H1 (cell line): ENCODE results near the gene RAB1A. TPM values are rescaled to one million over a fixed set of nuclear protein-coding genes. Genes with fewer than 3 reads are reported as not detected.

Experiments
- CTCF ChIA-PET: fragments of 300-600 bp; sonication (Branson Sonifier 250); formaldehyde crosslinking; loops from one replicate; lab custom pipeline; 2021; ENCODE audit not compliant: partially characterized antibody; lab: Charles Lee
- POLR2A ChIA-PET: fragments of 300-600 bp; sonication (Branson Sonifier 250); formaldehyde crosslinking; loops from one replicate; lab custom pipeline; 2021; ENCODE audit warnings: inconsistent platforms; ENCODE audit not compliant: partially characterized antibody; lab: Charles Lee
- DNase-seq, 2 experiments: peaks; one replicate each; pipeline versions ENCODE4 v3.0.0 to v3.0.0-alpha.2; 2010 to 2022; ENCODE audit warnings: low spot score in 2 of 2, low read depth in 1 of 2, mixed read lengths in 1 of 2
- FAIRE-seq: peaks from 2 replicates; lab custom pipeline; 2011; peaks lifted over from hg19 to GRCh38; lab: Jason Lieb, UNC
- H2AFZ ChIP-seq: 2 replicates; pipeline ENCODE4 v1.8.1; 2012; ENCODE audit warnings: low read length, inconsistent platforms
- H2AK5ac ChIP-seq: 2 replicates; pipeline ENCODE4 v1.6.1; 2013; ENCODE audit warnings: low read depth, low read length
- H2BK120ac ChIP-seq: replicated peaks from 2 replicates; pipeline ENCODE3; 2013; ENCODE audit warnings: low read depth, low read length, inconsistent platforms
- H2BK12ac ChIP-seq: 2 replicates; pipeline ENCODE4 v1.6.1; 2013; ENCODE audit warnings: low read depth, low read length
- H2BK15ac ChIP-seq: 2 replicates; pipeline ENCODE4 v1.6.1; 2013; ENCODE audit warnings: low read length
- H2BK20ac ChIP-seq: 2 replicates; pipeline ENCODE4 v1.6.1; 2013; ENCODE audit warnings: low read length
- H2BK5ac ChIP-seq: 2 replicates; pipeline ENCODE4 v1.6.1; 2013; ENCODE audit warnings: low read depth, low read length
- H3K14ac ChIP-seq: 2 replicates; pipeline ENCODE4 v1.6.1; 2013; ENCODE audit warnings: inconsistent platforms; ENCODE audit not compliant: insufficient read length
- H3K18ac ChIP-seq: 2 replicates; pipeline ENCODE4 v1.6.1; 2013; ENCODE audit warnings: low read length; ENCODE audit errors: extremely low read depth
- H3K23ac ChIP-seq: 2 replicates; pipeline ENCODE4 v1.6.1; 2013; ENCODE audit warnings: inconsistent platforms; ENCODE audit not compliant: insufficient read length
- H3K23me2 ChIP-seq: 2 replicates; pipeline ENCODE4 v1.6.1; 2013; ENCODE audit warnings: low read depth, low read length
- H3K27ac ChIP-seq: 2 replicates; pipeline ENCODE4 v1.6.1; 2011; ENCODE audit warnings: low read depth, low read length, inconsistent platforms
- H3K27me3 ChIP-seq, 4 experiments: replicated peaks in 1 of 4; 1 replicate in 1 of 4; 2 replicates in 3 of 4; pipeline versions ENCODE4 v1.6.1 to v1.8.1; 2011 to 2013; ENCODE audit warnings: low read length in 3 of 4, mild to moderate bottlenecking in 3 of 4, inconsistent platforms in 2 of 4, mixed read lengths in 2 of 4, moderate library complexity in 1 of 4; ENCODE audit not compliant: control insufficient read depth in 3 of 4, insufficient read depth in 3 of 4; ENCODE audit errors: extremely low read depth in 1 of 4
- H3K36me3 ChIP-seq, 4 experiments: 2 replicates each; pipeline versions ENCODE4 v1.6.1 to v1.8.1; 2011 to 2013; ENCODE audit warnings: mild to moderate bottlenecking in 4 of 4, low read length in 3 of 4, moderate library complexity in 2 of 4, control low read depth in 1 of 4, inconsistent platforms in 1 of 4; ENCODE audit not compliant: insufficient read depth in 4 of 4, control insufficient read depth in 2 of 4
- H3K4ac ChIP-seq: replicated peaks from 2 replicates; pipeline ENCODE3; 2013; ENCODE audit warnings: low read length, low read depth, mixed read lengths, inconsistent platforms; ENCODE audit not compliant: insufficient read length
- H3K4me1 ChIP-seq, 4 experiments: replicated peaks in 1 of 4; 1 replicate in 1 of 4; 2 replicates in 3 of 4; pipeline versions ENCODE4 v1.6.1 to v1.8.1; 2011 to 2013; ENCODE audit warnings: low read length in 3 of 4, inconsistent platforms in 2 of 4, mixed read lengths in 1 of 4; ENCODE audit not compliant: insufficient read depth in 4 of 4, control insufficient read depth in 3 of 4
- H3K4me2 ChIP-seq, 2 experiments: 2 replicates each; pipeline versions ENCODE4 v1.6.1 to v1.8.1; 2011 to 2013; ENCODE audit warnings: low read depth in 2 of 2, low read length in 2 of 2, control low read depth in 1 of 2, inconsistent platforms in 1 of 2, mild to moderate bottlenecking in 1 of 2; ENCODE audit not compliant: insufficient read depth in 1 of 2
- H3K4me3 ChIP-seq, 4 experiments: fragments of 200-600, 300-600 bp in 1 of 4; sonication (generic), shearing (Covaris generic), sonication (Bioruptor Twin) in 1 of 4; 2 replicates each; pipeline versions ENCODE4 v1.5.1 to v1.8.1; 2011 to 2016; ENCODE audit warnings: low read length in 4 of 4, low read depth in 3 of 4, control low read depth in 2 of 4, inconsistent platforms in 2 of 4, mild to moderate bottlenecking in 2 of 4, mixed read lengths in 1 of 4, moderate library complexity in 1 of 4; ENCODE audit not compliant: insufficient read depth in 2 of 4; ENCODE audit errors: extremely low read depth in 1 of 4
- H3K56ac ChIP-seq: replicated peaks from 2 replicates; pipeline ENCODE3; 2013; ENCODE audit warnings: low read depth, mild to moderate bottlenecking, mixed read lengths, low read length, inconsistent platforms; ENCODE audit not compliant: insufficient read length
- H3K79me1 ChIP-seq: 2 replicates; pipeline ENCODE4 v1.6.1; 2013; ENCODE audit warnings: low read depth, low read length, control low read depth
- H3K79me2 ChIP-seq, 2 experiments: 2 replicates each; pipeline versions ENCODE4 v1.6.1 to v1.8.1; 2012 to 2013; ENCODE audit warnings: low read length in 2 of 2, mild to moderate bottlenecking in 2 of 2, inconsistent platforms in 1 of 2; ENCODE audit not compliant: insufficient read depth in 2 of 2, control insufficient read depth in 1 of 2
- H3K9ac ChIP-seq, 4 experiments: replicated peaks in 1 of 4; 1 replicate in 1 of 4; 2 replicates in 3 of 4; pipeline versions ENCODE4 v1.6.1 to v1.8.1; 2011 to 2013; ENCODE audit warnings: low read depth in 3 of 4, low read length in 3 of 4, control low read depth in 2 of 4, mild to moderate bottlenecking in 2 of 4, moderate library complexity in 2 of 4, inconsistent platforms in 1 of 4; ENCODE audit errors: extremely low read depth in 1 of 4
- H3K9me3 ChIP-seq, 2 experiments: 2 replicates each; pipeline versions ENCODE4 v1.6.1 to v1.8.1; 2012 to 2013; ENCODE audit warnings: mild to moderate bottlenecking in 2 of 2, moderate library complexity in 2 of 2, control low read depth in 1 of 2, inconsistent platforms in 1 of 2, low read depth in 1 of 2, low read length in 1 of 2, mixed read lengths in 1 of 2; ENCODE audit not compliant: insufficient read depth in 2 of 2
- H4K20me1 ChIP-seq, 2 experiments: replicated peaks in 1 of 2; 2 replicates each; pipeline versions ENCODE3 to v1.8.1; 2011 to 2013; ENCODE audit warnings: inconsistent platforms in 2 of 2, low read length in 2 of 2, mild to moderate bottlenecking in 1 of 2; ENCODE audit not compliant: insufficient read depth in 2 of 2, control insufficient read depth in 1 of 2
- H4K5ac ChIP-seq: 2 replicates; pipeline ENCODE4 v1.6.1; 2013; ENCODE audit warnings: low read length, low read depth, mixed read lengths, inconsistent platforms; ENCODE audit not compliant: insufficient read length
- H4K8ac ChIP-seq: 2 replicates; pipeline ENCODE4 v1.8.0; 2013; ENCODE audit warnings: mild to moderate bottlenecking, moderate library complexity, low read length, inconsistent platforms; ENCODE audit not compliant: insufficient read depth; ENCODE audit errors: extremely low read depth
- H4K91ac ChIP-seq: replicated peaks from 2 replicates; pipeline ENCODE3; 2013; ENCODE audit warnings: low read length, mixed read lengths, inconsistent platforms; ENCODE audit not compliant: insufficient read length
- CEBPB ChIP-seq: IDR thresholded peaks from 2 replicates; pipeline ENCODE4 v1.6.1; 2012; ENCODE audit warnings: low read depth, low read length
- CREB1 ChIP-seq: IDR thresholded peaks from 2 replicates; pipeline ENCODE4 v1.6.1; 2012; ENCODE audit warnings: inconsistent platforms
- EGR1 ChIP-seq: IDR thresholded peaks from 2 replicates; pipeline ENCODE4 v1.6.1; 2011; ENCODE audit warnings: low read depth, low read length, borderline replicate concordance
- GABPA ChIP-seq: IDR thresholded peaks from 2 replicates; pipeline ENCODE4 v1.6.1; 2011; ENCODE audit warnings: mild to moderate bottlenecking, low read length, moderate library complexity, borderline replicate concordance; ENCODE audit not compliant: insufficient read depth
- JUN ChIP-seq: IDR thresholded peaks from 2 replicates; pipeline ENCODE4 v1.6.1; 2011; ENCODE audit warnings: low read depth, mild to moderate bottlenecking, improper control_type of control experiment, low read length
- KDM5A ChIP-seq: fragments of 200-600 bp; IDR thresholded peaks from 2 replicates; pipeline ENCODE4 v1.7.1; 2012; ENCODE audit warnings: mild to moderate bottlenecking, low read length, inconsistent platforms, mixed read lengths
- NRF1 ChIP-seq: IDR thresholded peaks from 2 replicates; pipeline ENCODE4 v1.6.1; 2011; ENCODE audit warnings: mild to moderate bottlenecking, low read depth, low read length, improper control_type of control experiment
- RXRA ChIP-seq: IDR thresholded peaks from 2 replicates; pipeline ENCODE4 v1.6.1; 2011; ENCODE audit warnings: low read depth, mild to moderate bottlenecking, low read length, moderate library complexity; ENCODE audit not compliant: insufficient read depth
- SIRT6 ChIP-seq: IDR thresholded peaks from one replicate; pipeline ENCODE4 v1.7.1; 2012; ENCODE audit warnings: low read length, inconsistent platforms
- SP2 ChIP-seq: IDR thresholded peaks from 2 replicates; pipeline ENCODE4 v1.6.1; 2012; ENCODE audit warnings: mild to moderate bottlenecking, low read length, inconsistent platforms
- YY1 ChIP-seq: IDR thresholded peaks from 2 replicates; pipeline ENCODE4 v1.6.1; 2011; ENCODE audit warnings: low read depth, mild to moderate bottlenecking, low read length
- whole genome bisulfite sequencing, 2 experiments: shearing (Covaris generic) in 1 of 2; methylation state at CpG; one replicate each; pipeline versions ENCODE4 v1.1.6 to v1.1.7; 2013 to 2015; ENCODE audit warnings: low lambda C conversion rate in 2 of 2, mixed read lengths in 2 of 2, inconsistent platforms in 1 of 2, low coverage in 1 of 2, missing lambda C conversion rate in 1 of 2; ENCODE audit not compliant: insufficient replicate concordance in 2 of 2, insufficient coverage in 1 of 2, insufficient read length in 1 of 2; ENCODE audit errors: extremely low coverage in 1 of 2, missing lambda C conversion rate in 1 of 2; 5-methylcytosine and 5-hydroxymethylcytosine counted together
- polyA plus RNA-seq, 7 experiments: library from polyadenylated mRNA; depleted of rRNA in 3 of 7; stranded (reverse) in 5 of 7; unstranded in 2 of 7; fragments of >200 nt in 5 of 7; fragments of 200-250 nt in 2 of 7; gene quantifications; 1 replicate in 5 of 7; 2 replicates in 1 of 7; 4 replicates in 1 of 7; pipeline versions ENCODE4 v1.2.1 to v1.2.3, GENCODE V29; 2011 to 2013; ENCODE audit warnings: missing spikeins in 2 of 7, mixed read lengths in 2 of 7
- total RNA-seq: library from RNA; stranded (reverse); fragmentation: NEBNext Ultra II Directional; extraction: Animal tissue kit (Norgen Biotek cat#: 25700); gene quantifications from 2 replicates; pipeline ENCODE4 v1.2.1, GENCODE V29; 2021

The RAB1A gene
- total and polyA plus RNA-seq, 2 of the 8 experiments (the other 6 are each of a cell fraction or from before 2014, with no cell fraction given), result 77.9 to 120 TPM

DNA sequence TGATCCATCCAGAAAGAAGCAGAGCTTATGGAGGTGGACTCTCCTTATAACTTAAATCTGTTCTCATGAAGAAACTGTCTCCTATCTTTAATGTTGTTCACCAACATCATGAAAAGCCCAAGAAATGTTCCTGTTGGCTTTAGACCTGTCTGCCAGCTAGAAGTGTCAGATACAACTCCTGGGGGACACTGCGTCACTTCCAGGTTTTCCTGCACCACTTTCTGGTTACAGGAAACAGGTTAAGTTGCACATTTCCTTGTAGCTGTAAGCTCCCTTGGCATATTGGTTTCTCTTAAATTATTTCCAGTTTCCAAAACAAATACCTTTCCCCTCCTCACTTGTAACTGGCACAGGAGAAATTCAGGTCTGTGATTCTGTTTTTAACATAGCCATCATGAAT is 70.8 kb downstream of the RAB1A start:
- Histone ChIP-seq H3K4me3 (no peak overlapping the region), H2BK120ac (no peak overlapping the region), H3K36me3 (no peaks in the 10 kb centered on the region; a peak in 1 of 8 replicates), H3K23ac (no peak overlapping the region), H3K4ac (no peak overlapping the region), H3K9me3 (no peaks in the 10 kb centered on the region), H3K4me2 (no peak overlapping the region), H2AK5ac (no peak overlapping the region), H2BK15ac (no peak overlapping the region), H4K91ac (no peak overlapping the region), H3K79me1 (peaks cover 18% of the 10 kb centered on the region), H2BK5ac (no peak overlapping the region), H3K14ac (no peak overlapping the region), H3K4me1 (peaks cover 0 to 7% (median 3%) of the 10 kb centered on the region in 4 experiments; a peak in 4 of 7 replicates), H4K5ac (no peak overlapping the region), H4K8ac (no peak overlapping the region), H3K56ac (no peak overlapping the region), H3K9ac (no peak overlapping the region), H3K27ac (no peak overlapping the region), H3K23me2 (peaks cover 9% of the 10 kb centered on the region), H3K27me3 (peaks cover 0 to 3% (median 1%) of the 10 kb centered on the region in 4 experiments; a peak in 1 of 7 replicates), H3K79me2 (peaks cover 12 to 70% of the 10 kb centered on the region in 2 experiments), H2BK12ac (no peak overlapping the region), H4K20me1 (peaks cover 10 to 18% of the 10 kb centered on the region in 2 experiments), H2AFZ (no peak overlapping the region), H3K18ac (no peak overlapping the region), H2BK20ac (no peak overlapping the region)
- DNase-seq (no peak), FAIRE-seq (no peak)
- ChIA-PET POLR2A (interaction anchor here (1.5 to 8.1 kb wide), 4 partner anchors 10 to 110 kb away, joined by 4 to 84 read pairs (median 19); no protein-coding TSS in a partner anchor), CTCF (interaction anchor here (0.7 to 2.3 kb wide), 5 partner anchors 9 to 142 kb away, joined by 3 to 8 read pairs (median 4); no protein-coding TSS in a partner anchor)
- 100% methylated on average over 1 of the region's 1 CpG; no CpG with 5 or more reads in 1 of the 2 experiments for WGBS, 2 experiments
- TF ChIP-seq NRF1 (no peak), SIRT6 (no peak), GABPA (no peak), SP2 (no peak), RXRA (no peak), JUN (no peak), EGR1 (no peak), CREB1 (no peak), CEBPB (no peak), YY1 (no peak), KDM5A (no peak)
